PC-3 (cell line): ENCODE results near the gene CACNA2D2. TPM values are rescaled to one million over a fixed set of nuclear protein-coding genes. Genes with fewer than 3 reads are reported as not detected.

ENCODE experiments used
- ATAC-seq: fragments of 200-7000 bp; cut with Tn5 transposase; 2 replicates; pipeline ENCODE4 v1.9.1; 2020; ENCODE audit warnings: mild to moderate bottlenecking, moderate library complexity
- BruUV-seq: library from RNA; stranded (reverse); fragments of 400-500 nt; replicated peaks from 2 replicates; lab custom pipeline; 2021; lab: Mats Ljungman, UMichigan
- CTCF ChIA-PET: fragments of 300-600 bp; sonication (Branson Sonifier 250); formaldehyde crosslinking; loops from one replicate; lab custom pipeline; 2022; ENCODE audit warnings: antibody characterized with exemption; lab: Charles Lee
- POLR2A ChIA-PET: fragments of 300-600 bp; sonication (Branson Sonifier 250); formaldehyde crosslinking; loops from one replicate; lab custom pipeline; 2022; ENCODE audit warnings: antibody characterized with exemption; ENCODE audit not compliant: unreplicated experiment; lab: Charles Lee
- DNase-seq: peaks from one replicate; pipeline ENCODE4 v3.0.0-alpha.2; 2015
- H2AFZ ChIP-seq: fragments of 300-600 bp; sonication (generic); 2 replicates; pipeline ENCODE4 v1.6.0; 2016; ENCODE audit warnings: antibody characterized with exemption, low read length
- H3F3A ChIP-seq: fragments of 300-600 bp; sonication (generic); one replicate; pipeline ENCODE4 v1.6.0; 2017; ENCODE audit warnings: antibody characterized with exemption, low read length, control low read depth, mild to moderate bottlenecking; ENCODE audit not compliant: unreplicated experiment
- H3K27ac ChIP-seq: fragments of 300-600 bp; sonication (generic); 2 replicates; pipeline ENCODE4 v1.5.1; 2016; ENCODE audit warnings: mild to moderate bottlenecking, low read length
- H3K27me3 ChIP-seq: fragments of 300-600 bp; sonication (generic); 2 replicates; pipeline ENCODE4 v1.6.1; 2016; ENCODE audit warnings: low read length, mixed read lengths
- H3K36me3 ChIP-seq: fragments of 300-600 bp; sonication (generic); 2 replicates; pipeline ENCODE4 v1.6.1; 2016; ENCODE audit warnings: low read depth, mixed run types, low read length, mixed read lengths
- H3K4me1 ChIP-seq: fragments of 300-600 bp; sonication (generic); 2 replicates; pipeline ENCODE4 v1.5.1; 2016; ENCODE audit warnings: low read length; ENCODE audit not compliant: insufficient read depth
- H3K4me2 ChIP-seq: fragments of 300-600 bp; sonication (generic); 2 replicates; pipeline ENCODE4 v1.6.0; 2016; ENCODE audit warnings: low read length
- H3K4me3 ChIP-seq: fragments of 300-600 bp; sonication (generic); 2 replicates; pipeline ENCODE4 v1.5.1; 2016; ENCODE audit warnings: mild to moderate bottlenecking, low read length, mixed read lengths
- H3K79me2 ChIP-seq: fragments of 300-600 bp; sonication (generic); 2 replicates; pipeline ENCODE4 v1.6.1; 2017; ENCODE audit warnings: low read length, mixed read lengths
- H3K9ac ChIP-seq: fragments of 300-600 bp; sonication (generic); 2 replicates; pipeline ENCODE4 v1.6.0; 2016; ENCODE audit warnings: mild to moderate bottlenecking, low read length
- H3K9me2 ChIP-seq: fragments of 300-600 bp; sonication (generic); replicated peaks from 2 replicates; pipeline ENCODE4 v1.6.1; 2016; ENCODE audit warnings: mixed run types, low read length, mixed read lengths
- H3K9me3 ChIP-seq: fragments of 300-600 bp; sonication (generic); 2 replicates; pipeline ENCODE4 v1.6.1; 2016; ENCODE audit warnings: low read length, mixed read lengths
- H4K20me1 ChIP-seq: fragments of 300-600 bp; sonication (generic); 2 replicates; pipeline ENCODE4 v1.6.1; 2016; ENCODE audit warnings: low read length, mixed read lengths
- CTCF ChIP-seq: fragments of 300-600 bp; sonication (generic); conservative IDR thresholded peaks from 2 replicates; pipeline ENCODE4 v1.5.1; 2017; ENCODE audit warnings: antibody characterized with exemption, low read depth, mild to moderate bottlenecking, low read length
- EZH2 ChIP-seq: fragments of 300-600 bp; sonication (generic); IDR thresholded peaks from one replicate; pipeline ENCODE4 v1.6.1; 2017; ENCODE audit warnings: antibody characterized with exemption, mild to moderate bottlenecking, low read length; ENCODE audit not compliant: unreplicated experiment
- EZH2phosphoT487 ChIP-seq: fragments of 300-600 bp; sonication (generic); IDR thresholded peaks from 2 replicates; pipeline ENCODE4 v1.6.1; 2018; ENCODE audit warnings: mild to moderate bottlenecking, antibody characterized with exemption, low read length, borderline replicate concordance
- intact Hi-C: fragments of 100-400 bp; cut with micrococcal nuclease; formaldehyde crosslinking; loops from 2 replicates; pipeline ENCODE4 v1.9.0; 2023
- total RNA-seq: library from RNA; depleted of rRNA; stranded (reverse); fragments of >200 nt; gene quantifications from 2 replicates; pipeline ENCODE4 v1.2.3, GENCODE V29; 2014

CACNA2D2 gene
- total RNA-seq, 1 experiment from 2014 or later, result 0.44 TPM

- no peak overlapping the region for H3K27ac ChIP-seq
- no peaks in the 10 kb centered on the region for H3K9me2 ChIP-seq
- no peaks in the 10 kb centered on the region for H3K9me3 ChIP-seq
- H3K4me1 ChIP-seq, result no peaks in the 10 kb centered on the region
- H3K4me2 ChIP-seq, result no peak overlapping the region
- no peaks in the 10 kb centered on the region for H4K20me1 ChIP-seq
- DNase-seq, result no peak
- H3K9ac ChIP-seq, result no peak overlapping the region
- no peak overlapping the region for H3K4me3 ChIP-seq
- H2AFZ ChIP-seq, result no peak overlapping the region
- no TSS peak for BruUV-seq
- H3K36me3 ChIP-seq, result no peaks in the 10 kb centered on the region
- no peaks in the 10 kb centered on the region for H3K79me2 ChIP-seq
- H3F3A ChIP-seq, result no peaks in the 10 kb centered on the region
- ATAC-seq, result no peak
- ChIA-PET CTCF (interaction anchor here (0.5 kb wide), 1 partner anchor 17 kb away, joined by 3 read pairs; no protein-coding TSS in a partner anchor), POLR2A (no interaction called here)
- intact Hi-C loops, result no loop called here
- TF ChIP-seq EZH2phosphoT487 (no peak), CTCF (no peak), EZH2 (no peak)
- peaks cover 15% of the 10 kb centered on the region; the same call in 1 of the 2 replicates for H3K27me3 ChIP-seq
Measured at GRCh38 chr3:50525191-50525910, 21.9 kb upstream of the CACNA2D2 start.

- H3K36me3 ChIP-seq, result no peaks in the 10 kb centered on the region
- DNase-seq (no peak), ATAC-seq (no peak)
- POLR2A ChIA-PET, result no interaction called here
- no peaks in the 10 kb centered on the region for H3F3A ChIP-seq
- CTCF ChIA-PET, result no interaction called here
- no peak overlapping the region for H3K27ac ChIP-seq
- no peaks in the 10 kb centered on the region for H3K9me3 ChIP-seq
- H3K79me2 ChIP-seq, result no peaks in the 10 kb centered on the region
- no TSS peak for BruUV-seq
- H3K4me1 ChIP-seq, result no peaks in the 10 kb centered on the region
- intact Hi-C loops, result no loop called here
- no peak overlapping the region for H2AFZ ChIP-seq
- no peak overlapping the region for H3K9ac ChIP-seq
- no peaks in the 10 kb centered on the region for H4K20me1 ChIP-seq
- no peak overlapping the region for H3K4me3 ChIP-seq
- no peaks in the 10 kb centered on the region for H3K9me2 ChIP-seq
- H3K27me3 ChIP-seq, result peaks cover 11% of the 10 kb centered on the region; the same call in 1 of the 2 replicates
- no peak for TF ChIP-seq EZH2phosphoT487
- H3K4me2 ChIP-seq, result no peak overlapping the region
Measured at GRCh38 chr3:50524746-50525145, 21.3 kb upstream of the CACNA2D2 start.

- Histone ChIP-seq H3K4me3 (no peak overlapping the region), H2AFZ (no peak overlapping the region), H3K9me2 (no peaks in the 10 kb centered on the region), H3K27me3 (peaks cover 9% of the 10 kb centered on the region; the same call in 1 of the 2 replicates), H3K27ac (no peak overlapping the region), H3F3A (no peaks in the 10 kb centered on the region), H3K4me1 (no peaks in the 10 kb centered on the region), H3K9me3 (no peaks in the 10 kb centered on the region), H4K20me1 (no peaks in the 10 kb centered on the region), H3K9ac (no peak overlapping the region), H3K36me3 (no peaks in the 10 kb centered on the region), H3K4me2 (no peak overlapping the region), H3K79me2 (no peaks in the 10 kb centered on the region)
- ChIA-PET CTCF (interaction anchor here (0.6 kb wide), 1 partner anchor 71 kb away, joined by 10 read pairs; no protein-coding TSS in a partner anchor), POLR2A (no interaction called here)
- DNase-seq (no peak), ATAC-seq (no peak)
- BruUV-seq, result no TSS peak
- no peak for TF ChIP-seq EZH2phosphoT487
- TF ChIP-seq CTCF, result no peak
- no peak for TF ChIP-seq EZH2
- intact Hi-C loops, result no loop called here
Measured at GRCh38 chr3:50523279-50523811, 19.9 kb upstream of the CACNA2D2 start.
